HepG2 (cell line): ENCODE results near the gene NCOA3. TPM values are rescaled to one million over a fixed set of nuclear protein-coding genes. Genes with fewer than 3 reads are reported as not detected.

ENCODE experiments used
- CSRNP1 ChIP-seq: sonication (generic); formaldehyde crosslinking; IDR thresholded peaks from 2 replicates; pipeline ENCODE4 v1.8.1; 2023; ENCODE audit warnings: mild to moderate bottlenecking, missing genetic modification reagents
- DDIT3 ChIP-seq: sonication (generic); formaldehyde crosslinking; IDR thresholded peaks from 2 replicates; pipeline ENCODE4 v1.4.0; 2020; ENCODE audit warnings: mild to moderate bottlenecking, missing genetic modification reagents
- DR1 ChIP-seq: sonication (generic); formaldehyde crosslinking; IDR thresholded peaks from 2 replicates; pipeline ENCODE4 v1.8.0; 2021; ENCODE audit warnings: mild to moderate bottlenecking, missing genetic modification reagents, inconsistent platforms
- FOSL2 ChIP-seq: sonication (generic); formaldehyde crosslinking; IDR thresholded peaks from 2 replicates; pipeline ENCODE4 v1.4.0; 2020; ENCODE audit warnings: missing genetic modification reagents
- FOXK2 ChIP-seq: fragments of 450-650 bp; IDR thresholded peaks from 2 replicates; pipeline ENCODE4 v1.6.1; 2016
- GLI4 ChIP-seq: sonication (generic); formaldehyde crosslinking; IDR thresholded peaks from 2 replicates; pipeline ENCODE4 v1.5.1; 2020; ENCODE audit warnings: missing genetic modification reagents, mild to moderate bottlenecking, moderate library complexity, borderline replicate concordance
- HDAC2 ChIP-seq: sonication (generic); formaldehyde crosslinking; IDR thresholded peaks from 2 replicates; pipeline ENCODE4 v1.4.0; 2020; ENCODE audit warnings: missing genetic modification reagents
- HMGXB4 ChIP-seq, 2 experiments: sonication (generic) in 1 of 2; formaldehyde crosslinking in 1 of 2; IDR thresholded peaks; 2 replicates each; pipeline versions ENCODE4 v1.4.0 to v1.6.1; 2018 to 2020; ENCODE audit warnings: missing genetic modification reagents in 2 of 2, borderline replicate concordance in 1 of 2, low read depth in 1 of 2, mild to moderate bottlenecking in 1 of 2, missing biosample characterization in 1 of 2
- MBNL3 ChIP-seq: fragments of 250-450 bp; sonication (Bioruptor Pico); conservative IDR thresholded peaks from 2 replicates; pipeline ENCODE4 v1.8.0; 2022; ENCODE audit warnings: mild to moderate bottlenecking, inconsistent platforms
- MEIS2 ChIP-seq: sonication (generic); formaldehyde crosslinking; IDR thresholded peaks from 2 replicates; pipeline ENCODE4 v1.9.0; 2021; ENCODE audit warnings: mild to moderate bottlenecking, missing genetic modification reagents
- MZF1 ChIP-seq: sonication (generic); formaldehyde crosslinking; IDR thresholded peaks from 2 replicates; pipeline ENCODE4 v1.8.1; 2023; ENCODE audit warnings: mild to moderate bottlenecking, missing genetic modification reagents, borderline replicate concordance
- PCBP2 ChIP-seq: fragments of 200-400 bp; formaldehyde crosslinking; optimal IDR thresholded peaks from 2 replicates; pipeline ENCODE3; 2018; ENCODE audit warnings: low read length, low read depth; ENCODE audit not compliant: poor library complexity, severe bottlenecking
- TCF7L2 ChIP-seq: IDR thresholded peaks from 2 replicates; pipeline ENCODE4 v1.6.1; 2011; ENCODE audit warnings: mild to moderate bottlenecking, low read depth, low read length, moderate library complexity
- TEAD2 ChIP-seq: sonication (generic); formaldehyde crosslinking; IDR thresholded peaks from 2 replicates; pipeline ENCODE4 v1.9.0; 2021; ENCODE audit warnings: missing genetic modification reagents
- TP53 ChIP-seq: sonication (generic); formaldehyde crosslinking; conservative IDR thresholded peaks from 2 replicates; pipeline ENCODE4 v1.4.0; 2020; ENCODE audit warnings: missing genetic modification reagents
- UBTF ChIP-seq: sonication (generic); formaldehyde crosslinking; IDR thresholded peaks from 2 replicates; pipeline ENCODE4 v1.4.0; 2020; ENCODE audit warnings: mild to moderate bottlenecking, missing genetic modification reagents
- ZBTB34 ChIP-seq: sonication (generic); formaldehyde crosslinking; IDR thresholded peaks from 2 replicates; pipeline ENCODE4 v1.8.0; 2022; ENCODE audit warnings: mild to moderate bottlenecking, missing genetic modification reagents
- ZFP62 ChIP-seq: sonication (generic); formaldehyde crosslinking; IDR thresholded peaks from 2 replicates; pipeline ENCODE4 v1.4.0; 2020; ENCODE audit warnings: missing genetic modification reagents
- ZKSCAN1 ChIP-seq: fragments of 150-350 bp; IDR thresholded peaks from 2 replicates; pipeline ENCODE4 v1.6.1; 2014; ENCODE audit warnings: low read length
- ZNF230 ChIP-seq: sonication (generic); formaldehyde crosslinking; IDR thresholded peaks from 2 replicates; pipeline ENCODE4 v1.4.0; 2020; ENCODE audit warnings: mild to moderate bottlenecking, missing genetic modification reagents
- ZNF253 ChIP-seq: sonication (generic); formaldehyde crosslinking; IDR thresholded peaks from 2 replicates; pipeline ENCODE4 v1.8.0; 2022; ENCODE audit warnings: mild to moderate bottlenecking, missing genetic modification reagents, borderline replicate concordance
- ZNF629 ChIP-seq: sonication (generic); formaldehyde crosslinking; conservative IDR thresholded peaks from 2 replicates; pipeline ENCODE4 v1.5.0; 2020; ENCODE audit warnings: missing genetic modification reagents
- polyA plus RNA-seq, 8 experiments: library from polyadenylated mRNA; depleted of rRNA in 3 of 8; stranded (reverse) in 7 of 8; unstranded in 1 of 8; fragments of >200 nt; fragmentation: Illumina TruSeq in 4 of 8; extraction: Trizol in 4 of 8; gene quantifications; 2 replicates each; pipeline versions ENCODE4 v1.2.1 to v1.2.3, GENCODE V29; 2011 to 2016; ENCODE audit warnings: low read depth in 4 of 8, missing spikeins in 1 of 8, mixed read lengths in 1 of 8; ENCODE audit not compliant: insufficient read depth in 1 of 8
- total RNA-seq, 5 experiments: library from RNA; depleted of rRNA; stranded (reverse); fragments of >200 nt; fragmentation: Illumina TruSeq; extraction: Trizol; gene quantifications; 2 replicates each; pipeline ENCODE4 v1.2.3, GENCODE V29; 2016; ENCODE audit warnings: low read depth in 1 of 5

NCOA3 gene
- total and polyA plus RNA-seq, 2 of the 13 experiments (the other 11 are each of a cell fraction or from before 2014, with no cell fraction given) = 35.0 to 56.8 TPM

- TF ChIP-seq CSRNP1 (CRISPR knock-in tag) (peak; percentile 92; the same call in 1 of the 2 replicates), ZBTB34 (CRISPR knock-in tag) (peak; percentile 98), ZNF230 (peak; percentile 80; the same call in 1 of the 2 replicates), DR1 (CRISPR knock-in tag) (no peak; the same call in 1 of the 2 replicates), DDIT3 (peak; percentile 42; the same call in 1 of the 2 replicates), GLI4 (CRISPR knock-in tag) (peak; percentile 58; the same call in 1 of the 2 replicates), TCF7L2 (peak; percentile 97), TP53 (CRISPR knock-in tag) (peak; percentile 86; the same call in 1 of the 2 replicates), ZNF629 (CRISPR knock-in tag) (no peak; the same call in 1 of the 2 replicates), MEIS2 (CRISPR knock-in tag) (peak; percentile 93), HMGXB4 (CRISPR knock-in tag; IDR thresholded peaks at IDR 0.05; ENCODE audit: borderline replicate concordance in 1 of 2, low read depth in 1 of 2) (peak in 1 of 2 experiments; percentile 68; a peak in 3 of 4 replicates), FOSL2 (CRISPR knock-in tag) (peak; percentile 94), ZFP62 (CRISPR knock-in tag) (no peak), HDAC2 (CRISPR knock-in tag) (peak; percentile 95), MZF1 (no peak), MBNL3 (CRISPR knock-in tag) (no peak), UBTF (CRISPR knock-in tag) (peak; percentile 24; the same call in 1 of the 2 replicates), ZKSCAN1 (no peak), TEAD2 (CRISPR knock-in tag) (no peak), ZNF253 (CRISPR knock-in tag) (no peak), PCBP2 (no peak), FOXK2 (peak; percentile 77; the same call in 1 of the 2 replicates)
Measured at GRCh38 chr20:47455133-47456040, 46.3 kb upstream of the NCOA3 start (continued).
